Kasumi-1 (cell line): ENCODE measurements around the gene EFNA5.

Experiments used
- DNase-seq, 2 experiments: peaks; one replicate each; lab custom pipeline; 2025; lab: John Stamatoyannopoulos, UW

The EFNA5 gene

DNA sequence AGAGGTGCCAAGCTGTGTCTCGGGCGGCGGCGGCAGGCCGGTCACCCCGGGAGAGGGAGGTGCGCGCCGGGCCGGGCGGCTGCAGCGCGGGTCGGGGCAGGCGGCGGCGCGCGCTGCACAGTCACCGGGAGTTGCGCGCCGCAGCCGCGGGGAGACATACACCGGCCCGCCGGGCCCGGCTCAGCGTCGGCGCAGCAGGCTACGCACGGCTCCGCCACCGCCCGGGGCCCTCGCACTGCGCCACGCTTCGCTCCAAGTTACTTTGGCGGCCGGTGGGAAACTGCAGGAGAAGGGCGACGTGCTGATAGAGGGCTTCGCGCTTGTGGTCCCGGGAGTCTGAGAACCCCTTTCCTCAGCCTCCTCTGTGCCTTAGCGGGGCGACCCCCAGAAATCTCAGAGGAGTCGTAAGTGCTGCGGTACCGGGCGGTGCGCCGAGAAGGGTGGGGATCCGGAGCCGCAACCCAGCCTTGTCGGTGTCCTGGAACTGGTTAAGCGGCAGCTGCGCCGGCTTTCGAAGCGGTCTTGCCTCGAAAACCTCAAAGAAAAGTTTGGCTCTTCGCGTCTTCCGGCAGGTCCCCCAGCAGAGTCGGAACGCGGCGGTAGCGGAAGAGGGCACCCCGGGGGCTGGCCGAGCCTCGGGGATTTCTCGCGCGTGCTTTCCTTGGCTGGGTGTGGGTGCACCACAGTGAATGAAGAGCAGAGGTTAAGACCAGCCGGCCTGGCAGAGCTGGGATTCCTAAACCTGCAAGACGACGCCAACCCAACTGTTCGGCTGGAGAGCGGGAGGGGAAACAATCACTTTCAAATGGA is at the start of gene EFNA5:
Gene EFNA5 (minus strand): TSS at position 6 of the 810 bp plus-strand sequence.
- DNase-seq, result peak; percentile 32 to 44

DNA sequence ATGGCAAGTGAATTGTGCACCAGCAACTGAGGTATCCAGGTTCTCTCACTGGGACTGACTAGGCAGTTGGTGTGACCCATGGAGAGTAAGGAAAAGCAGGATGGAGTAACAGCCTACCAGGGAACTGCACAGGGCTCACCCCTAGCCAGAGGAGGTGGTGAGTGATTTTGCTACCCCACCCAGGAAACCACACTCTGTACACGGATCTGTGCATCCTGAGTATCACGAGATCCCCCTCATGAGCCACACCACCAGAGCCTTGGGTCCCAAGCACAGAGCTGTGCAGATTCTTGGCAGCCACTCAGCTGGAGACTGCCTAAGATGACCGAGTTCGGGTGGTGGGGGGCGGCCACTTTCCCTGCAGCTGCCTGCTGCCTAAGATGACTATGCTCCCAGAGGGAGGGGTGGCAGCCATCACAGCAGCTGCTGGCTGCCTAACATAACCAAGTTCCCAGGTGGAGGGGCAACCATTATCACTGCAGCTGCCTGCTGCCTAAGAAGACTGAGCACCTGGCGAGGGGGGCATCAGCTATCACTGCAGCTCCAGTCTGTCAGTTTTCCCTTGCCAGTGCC is 48.4 kb upstream of the EFNA5 start:
- no peak for DNase-seq

DNA sequence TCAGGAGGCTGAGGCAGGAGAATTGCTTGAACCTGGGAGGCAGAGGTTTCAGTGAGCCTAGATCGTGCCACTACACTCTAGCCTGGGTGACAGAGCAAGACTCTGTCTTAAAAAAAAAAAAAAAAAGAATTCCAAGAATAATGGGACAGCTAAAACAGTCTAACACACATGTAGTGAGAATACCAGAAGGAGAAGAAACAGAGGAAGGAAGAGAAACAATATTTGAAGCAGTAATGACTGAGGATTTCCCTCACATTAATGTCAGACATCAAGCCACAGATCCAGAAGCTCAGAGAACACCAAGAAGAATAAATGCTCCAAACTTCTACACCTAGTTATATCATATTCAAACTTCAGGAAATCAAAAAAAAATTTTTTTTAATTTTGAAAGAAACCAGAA is 47.1 kb upstream of the EFNA5 start:
- DNase-seq, result no peak

DNA sequence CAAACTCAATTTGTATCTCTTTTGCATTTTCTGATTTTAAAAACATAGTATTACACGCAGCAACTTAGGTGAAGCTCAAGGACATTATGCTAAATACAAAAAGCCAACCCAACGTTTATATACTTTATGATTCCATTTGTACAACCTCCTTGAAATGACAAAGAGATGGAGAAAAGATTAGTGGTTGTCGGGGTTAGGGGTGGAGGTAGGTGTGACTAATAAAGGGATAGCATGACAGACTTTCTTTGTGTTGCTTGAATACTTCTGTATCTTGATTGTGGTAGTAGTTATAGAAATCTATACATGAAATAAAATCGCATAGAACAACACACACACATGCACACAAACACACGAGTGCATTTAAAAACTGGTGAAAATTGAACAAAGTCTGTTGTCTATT is 42.5 kb upstream of the EFNA5 start:
- no peak for DNase-seq

DNA sequence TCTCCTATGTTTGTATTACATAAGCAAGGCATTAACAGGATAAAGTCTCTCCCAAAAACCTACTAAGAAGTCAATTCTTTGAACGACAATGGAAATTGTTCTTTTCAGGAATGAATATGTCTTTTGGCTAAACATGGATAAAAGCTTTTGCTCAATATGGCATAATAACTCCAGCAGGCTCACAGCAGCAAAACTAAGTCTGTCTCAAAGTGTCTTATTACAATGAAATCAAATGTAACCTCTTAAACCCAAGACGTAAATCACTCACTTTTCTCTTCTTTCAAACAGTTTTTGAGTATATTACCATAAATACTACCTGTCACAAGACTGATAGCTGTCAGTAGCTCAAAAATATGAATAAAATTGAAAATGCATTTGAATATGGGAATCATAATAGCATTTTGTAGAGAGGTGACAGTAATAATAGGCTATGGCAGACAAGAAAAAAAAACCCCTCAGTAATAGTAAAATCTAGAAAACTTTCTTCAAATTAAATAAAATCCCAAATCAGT is 41.7 kb upstream of the EFNA5 start:
- no peak for DNase-seq

DNA sequence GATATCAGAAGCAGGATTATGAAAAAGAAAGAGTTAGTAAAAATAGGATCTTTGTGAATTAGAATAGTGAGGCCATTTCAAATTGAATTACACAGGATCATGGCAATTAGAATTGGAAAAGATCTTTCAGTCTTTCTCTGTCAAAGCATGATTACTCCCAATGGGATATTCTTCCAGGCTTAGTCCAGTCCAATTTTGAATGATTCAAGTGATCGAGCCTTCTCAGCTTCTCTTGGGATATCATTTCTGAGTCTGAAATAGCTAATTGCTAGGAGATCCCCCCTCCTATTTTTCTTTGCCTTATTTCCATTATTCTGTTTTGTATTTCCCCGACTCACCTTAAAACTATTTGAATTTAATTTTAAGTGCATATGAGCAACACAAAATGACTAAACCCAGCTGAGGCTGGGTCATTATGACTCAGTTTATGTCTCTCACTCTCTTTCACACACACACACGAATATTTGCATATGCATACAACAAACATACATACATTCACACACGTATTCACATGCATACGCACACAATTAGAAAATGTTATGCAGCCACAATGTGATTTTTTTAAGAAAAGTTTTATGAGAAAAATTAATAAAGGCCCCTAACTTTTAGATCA is 34.8 kb upstream of the EFNA5 start:
- no peak for DNase-seq

DNA sequence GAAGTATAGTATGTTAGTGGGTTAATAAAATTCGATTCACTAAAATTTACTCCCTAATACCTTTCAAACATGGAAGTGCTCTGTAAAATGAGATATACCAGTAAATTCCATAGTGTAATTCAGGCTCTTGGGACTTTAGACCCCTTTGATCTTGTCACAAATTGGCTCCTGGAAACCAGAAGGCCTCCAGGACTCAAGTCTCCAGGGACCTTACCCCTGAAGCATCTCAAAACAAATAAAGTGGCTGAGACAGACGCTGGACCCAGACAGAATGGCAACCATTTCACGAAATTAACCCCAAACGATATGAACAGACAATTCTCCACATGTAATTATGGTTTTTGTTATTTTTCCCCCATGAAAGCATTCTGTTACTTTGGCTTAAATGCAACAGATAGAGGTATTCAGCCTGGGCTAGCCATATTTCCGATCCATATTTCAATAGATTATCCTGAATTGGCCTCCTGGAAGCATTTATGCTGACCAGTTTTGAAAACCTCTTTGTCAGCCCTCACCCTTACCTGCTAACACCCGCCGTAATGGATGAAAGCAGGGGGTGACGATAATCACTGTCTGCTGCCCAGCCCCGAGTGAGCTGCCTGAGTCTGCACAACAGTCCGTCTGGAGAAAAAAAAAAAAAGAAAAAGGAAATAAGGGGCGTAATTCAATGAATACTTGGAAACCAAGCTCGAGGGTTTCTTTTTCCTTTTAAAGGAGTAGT is 34.1 kb upstream of the EFNA5 start:
- no peak for DNase-seq

DNA sequence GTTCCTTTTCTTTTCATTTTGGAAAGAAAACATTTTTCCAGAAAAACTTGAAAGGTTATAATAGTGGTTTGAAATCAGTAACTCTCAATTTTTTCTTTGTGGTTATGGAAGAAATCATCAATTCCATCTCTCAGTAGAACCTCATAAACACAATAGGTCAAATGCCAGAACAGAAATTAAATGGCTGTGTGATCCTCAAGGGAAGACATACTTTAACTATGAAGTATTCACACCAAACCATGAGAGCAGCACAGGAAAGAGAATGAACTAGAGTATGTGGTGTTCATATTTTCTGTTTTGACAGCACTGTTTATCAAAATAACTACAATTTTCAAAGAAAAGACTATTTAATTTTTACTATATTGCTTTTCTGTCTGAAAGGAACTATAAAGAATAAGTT is 29.7 kb upstream of the EFNA5 start:
- no peak for DNase-seq

DNA sequence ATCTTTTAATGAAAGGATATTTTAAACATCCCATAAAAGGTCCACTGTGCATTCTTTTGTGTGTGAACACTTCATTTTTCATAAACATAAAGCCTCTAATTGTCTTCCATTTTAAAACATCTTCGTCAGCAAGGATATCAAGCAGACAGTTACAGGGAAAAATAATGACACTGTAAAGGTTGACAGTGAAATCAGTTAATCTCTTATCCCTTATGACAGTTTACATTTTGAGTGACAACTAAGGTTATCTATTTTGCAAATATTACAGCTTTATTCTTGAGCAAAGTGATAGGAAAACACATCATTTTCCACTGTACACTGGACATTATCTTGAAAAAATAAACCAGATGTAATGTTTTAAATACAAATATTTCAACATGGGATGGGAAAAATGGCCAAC is 28.7 kb upstream of the EFNA5 start:
- no peak for DNase-seq

DNA sequence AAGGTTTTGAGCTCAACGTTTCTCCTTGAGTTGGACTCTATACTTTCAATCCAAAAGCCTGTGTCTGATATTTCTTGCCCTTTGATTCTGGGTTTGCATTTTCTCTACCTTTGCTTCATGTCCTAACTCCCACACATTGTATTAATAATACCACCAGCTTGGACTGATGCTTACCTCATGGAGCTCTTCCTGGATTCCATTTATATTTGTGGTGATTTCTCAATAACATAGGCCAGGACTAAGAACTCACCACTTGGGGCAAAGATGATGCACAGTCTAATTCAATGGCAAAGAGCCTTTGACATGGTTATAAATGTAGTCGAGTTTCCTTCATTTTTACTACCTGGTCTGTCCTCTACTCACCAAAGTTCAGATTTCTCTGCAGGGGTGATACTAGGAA is 27.5 kb upstream of the EFNA5 start:
- DNase-seq, result no peak

DNA sequence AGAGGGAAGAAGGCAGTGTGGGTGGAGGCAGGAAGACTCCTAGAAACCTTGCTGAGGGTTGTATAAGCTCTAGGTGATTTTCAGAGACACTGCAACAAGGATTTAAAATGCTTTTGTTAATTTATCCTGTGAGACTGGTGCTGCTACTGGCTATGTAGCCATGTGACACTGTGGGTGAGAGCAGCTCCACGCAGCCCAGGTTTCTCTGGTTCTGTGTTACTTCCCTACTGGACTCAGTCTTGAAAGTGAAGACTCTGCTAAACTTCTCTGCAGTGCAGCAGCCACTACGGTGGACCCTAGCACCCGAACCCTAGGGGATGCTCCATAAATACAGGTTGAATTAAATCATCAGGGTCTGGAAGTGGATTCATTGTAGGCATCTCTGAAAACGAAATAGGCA is 25.8 kb upstream of the EFNA5 start:
- no peak for DNase-seq

DNA sequence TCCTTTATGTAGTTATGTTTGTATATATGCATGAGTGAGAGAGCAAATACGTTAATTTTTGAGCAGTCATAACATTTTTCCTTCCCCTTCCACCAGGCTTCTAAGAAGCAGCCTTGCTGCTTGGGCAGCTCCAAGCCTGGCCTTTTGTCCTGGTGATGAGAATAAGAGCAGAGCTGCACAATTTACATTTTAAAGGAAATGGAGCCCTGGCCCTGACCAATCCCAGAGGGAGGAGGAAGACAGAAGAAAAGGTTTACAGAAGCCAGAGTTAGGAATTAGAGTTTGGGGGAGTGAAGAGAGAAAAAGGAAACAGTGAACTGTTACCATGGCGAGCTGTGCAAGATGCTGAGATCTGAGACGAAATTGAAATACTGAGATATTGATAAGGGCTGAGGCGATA is 25.3 kb upstream of the EFNA5 start:
- no peak for DNase-seq

DNA sequence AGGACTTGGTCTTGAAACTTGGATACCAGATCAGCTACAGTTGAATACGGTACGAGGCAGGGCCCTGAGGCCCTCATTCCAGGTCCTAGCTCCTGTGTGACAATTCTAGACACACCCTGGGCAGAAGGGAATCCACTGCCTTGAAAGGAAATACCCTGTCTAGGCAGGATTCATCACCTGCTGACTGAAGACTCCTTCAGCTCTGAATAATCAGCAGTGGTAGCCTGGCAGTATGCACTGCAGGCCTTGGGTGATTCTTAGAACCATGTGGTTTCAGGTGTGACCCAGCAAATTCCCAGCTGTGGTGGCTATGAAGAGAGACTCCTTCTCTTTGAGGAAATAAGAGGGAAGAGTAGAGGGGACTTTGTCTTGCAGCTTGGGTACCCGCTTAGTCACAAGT is 17.2 kb upstream of the EFNA5 start:
- DNase-seq, result no peak

DNA sequence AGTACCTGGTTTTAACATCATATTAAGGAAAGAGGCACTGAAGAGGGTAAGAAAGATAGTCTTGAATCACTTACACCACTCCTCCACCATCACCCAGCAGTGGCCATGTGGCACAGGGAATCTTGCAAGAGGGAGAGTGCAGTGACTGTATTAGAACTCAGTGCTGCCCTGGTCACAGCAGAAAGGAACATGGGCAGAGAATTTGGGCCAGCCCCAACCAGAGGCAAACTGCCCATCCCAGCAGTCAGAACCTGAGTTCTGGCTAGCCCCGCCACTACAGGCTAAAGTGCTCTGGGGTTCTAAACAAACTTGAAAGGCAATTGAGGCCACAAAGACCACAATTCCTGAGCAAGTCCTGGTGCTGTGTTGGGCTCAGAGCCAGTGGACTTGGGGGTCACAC is 16.7 kb upstream of the EFNA5 start:
- DNase-seq, result no peak

DNA sequence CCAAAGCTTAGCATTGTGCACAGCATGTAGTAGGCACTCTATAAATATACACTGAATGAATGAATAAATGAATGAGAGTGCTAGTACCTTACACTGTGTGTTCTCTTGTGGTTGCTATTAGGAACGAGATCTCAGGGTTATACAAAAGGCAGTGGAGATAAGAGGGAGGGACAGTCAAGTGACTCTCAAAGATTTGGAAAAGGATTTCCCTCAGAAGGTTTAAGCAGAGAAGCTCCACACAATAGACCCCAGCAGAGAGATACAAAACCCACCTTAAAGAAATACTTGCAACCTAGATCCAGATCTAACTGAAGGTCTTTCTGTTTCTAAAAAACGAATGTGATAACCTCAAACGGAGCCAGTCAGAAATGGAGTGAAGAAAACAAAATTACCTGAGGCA is 11.8 kb upstream of the EFNA5 start:
- DNase-seq, result no peak

DNA sequence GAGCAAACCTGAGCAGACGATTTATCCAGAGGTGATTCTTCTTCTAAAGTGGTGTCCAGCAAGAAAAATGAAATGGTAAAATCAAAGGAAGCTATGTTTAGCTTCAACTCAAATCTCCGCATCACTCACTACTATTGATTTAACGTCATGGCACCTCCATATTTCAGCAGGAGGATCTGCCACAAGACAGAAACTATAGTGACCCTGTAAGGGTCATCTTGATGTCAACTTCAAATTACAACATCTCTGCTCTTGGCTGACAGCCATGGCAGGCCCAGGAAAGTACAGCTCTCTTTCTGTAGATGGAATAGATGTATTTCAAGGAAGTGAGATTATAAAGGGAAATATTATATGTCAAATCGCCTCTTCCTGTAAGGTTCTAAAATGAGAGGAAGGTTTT is 10.1 kb upstream of the EFNA5 start:
- DNase-seq, result no peak

DNA sequence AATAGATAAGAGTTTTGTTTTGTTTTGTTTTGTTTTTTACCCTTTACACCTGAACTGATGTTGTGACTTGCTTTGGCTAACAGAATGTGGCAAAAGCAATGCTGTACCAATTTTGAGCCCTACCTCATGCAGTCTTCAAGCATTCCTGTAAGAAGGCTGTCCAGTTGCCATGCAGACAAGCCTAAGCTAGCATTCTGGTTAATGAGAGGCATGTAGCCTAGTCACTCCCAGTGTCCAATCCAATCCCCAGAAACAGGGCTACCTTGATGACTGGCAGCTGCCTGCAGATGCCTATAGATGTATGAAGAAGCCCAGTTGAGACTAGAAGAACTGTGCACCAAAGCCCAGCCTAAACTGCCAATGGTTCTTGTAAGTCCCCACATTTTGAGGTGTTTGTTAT is 9.4 kb upstream of the EFNA5 start:
- no peak for DNase-seq

DNA sequence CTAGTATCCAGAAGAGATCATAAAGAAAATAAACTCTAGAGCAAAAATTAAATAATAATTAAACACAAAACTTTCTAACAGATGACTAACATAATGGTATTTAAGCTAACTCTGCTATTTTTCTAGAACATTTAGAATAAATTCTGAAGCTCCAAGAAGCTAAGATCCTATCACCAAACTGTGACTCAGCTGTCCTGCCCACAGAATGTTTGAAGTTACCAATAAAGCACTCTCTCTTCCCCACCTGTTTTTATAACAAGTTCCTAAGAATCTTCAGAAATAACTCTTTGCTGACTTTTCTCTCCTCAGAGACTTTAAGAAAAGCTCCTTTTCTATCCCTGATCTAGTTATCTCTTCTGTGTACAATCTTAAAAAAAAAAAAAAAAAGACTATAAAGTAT is 6.0 kb upstream of the EFNA5 start:
- no peak for DNase-seq

DNA sequence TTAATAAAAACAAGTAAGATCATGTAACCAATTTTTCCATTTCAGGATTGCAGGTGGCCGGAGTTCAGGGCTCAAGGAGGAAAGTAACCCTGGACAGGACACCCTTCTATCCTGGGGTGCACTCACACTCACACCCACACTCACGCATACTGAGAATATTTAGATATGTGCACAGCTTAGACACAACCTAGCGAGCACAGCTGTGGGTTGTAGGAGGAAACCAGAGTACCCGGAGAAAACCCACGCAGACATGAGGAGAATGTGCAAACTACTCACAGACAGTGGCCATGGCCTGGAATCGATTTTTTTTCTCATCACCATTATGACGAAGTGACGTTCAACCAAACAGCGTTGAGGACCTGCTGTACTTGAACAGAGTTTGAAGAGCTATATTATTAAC is 4.5 kb upstream of the EFNA5 start:
- DNase-seq, result no peak

DNA sequence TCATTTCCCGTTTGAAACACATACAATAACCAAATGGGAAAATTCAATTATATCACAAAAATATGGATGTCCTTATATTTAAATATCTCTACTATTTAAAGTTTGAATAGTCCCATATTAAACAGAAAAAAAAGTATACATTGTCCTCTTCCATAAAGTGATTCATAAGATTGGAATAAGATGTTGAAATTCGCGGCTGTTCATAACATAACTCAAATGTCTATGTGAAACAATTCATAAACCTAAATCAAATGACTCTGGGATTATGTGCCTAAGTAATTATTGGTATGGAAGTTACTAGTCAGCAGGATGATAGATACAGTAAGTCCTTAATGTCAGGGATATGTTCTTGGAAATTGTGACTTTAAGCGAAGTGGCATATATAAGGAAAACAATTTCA is 3.9 kb upstream of the EFNA5 start:
- no peak for DNase-seq

DNA sequence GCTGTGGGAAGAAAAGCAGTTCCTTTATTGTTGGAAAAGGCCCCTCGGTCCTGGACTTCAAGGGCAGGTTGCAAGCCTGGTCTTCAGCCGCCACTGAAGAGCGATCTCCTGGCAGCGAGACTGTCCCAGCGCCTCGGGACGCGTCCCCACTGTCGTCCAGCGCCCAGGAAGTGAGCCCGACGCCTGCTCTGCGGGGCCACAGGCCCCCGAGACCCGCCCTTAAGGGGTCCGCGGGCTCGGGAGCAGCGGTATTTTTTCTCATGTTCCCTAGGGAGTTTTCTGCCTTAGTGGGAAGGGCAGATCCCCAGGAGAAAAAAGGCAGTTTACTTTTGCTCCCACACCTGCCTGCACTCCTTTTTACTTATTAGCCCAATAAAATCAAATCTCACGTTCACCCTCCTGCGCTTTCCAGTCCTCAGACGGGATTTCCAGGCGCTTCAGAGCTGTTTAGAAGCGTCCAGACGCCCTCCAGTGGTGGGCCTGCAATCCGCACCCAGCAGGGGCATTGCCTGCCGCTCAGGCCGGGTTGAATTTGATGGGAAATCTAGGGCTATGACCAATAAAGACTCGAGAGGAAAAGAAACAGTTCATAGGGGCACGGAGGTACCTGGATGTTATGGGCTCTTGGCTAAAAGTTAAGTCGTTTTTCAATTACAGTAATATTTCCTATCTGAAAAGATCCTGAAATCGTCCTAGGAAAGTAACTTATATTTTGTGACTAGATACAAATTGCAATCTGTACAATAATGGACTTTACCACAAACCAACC is 2.8 kb upstream of the EFNA5 start:
- peak; percentile 73 to 74 for DNase-seq

DNA sequence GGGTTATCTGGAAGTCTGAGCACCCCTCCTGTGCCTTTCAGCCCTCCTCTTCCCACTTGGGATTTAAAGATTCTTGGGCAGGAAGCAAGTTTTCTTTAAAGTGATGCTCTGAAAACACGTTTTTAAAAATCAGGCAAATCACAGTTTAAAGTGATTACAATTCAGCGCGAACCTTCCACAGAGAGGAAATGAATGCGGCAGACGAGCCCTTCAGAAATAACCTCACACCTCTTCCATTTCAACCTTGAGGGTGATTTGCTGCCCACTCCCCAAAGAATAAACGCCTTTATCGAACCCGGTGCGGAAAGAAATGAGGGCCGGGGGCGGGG is 2.3 kb upstream of the EFNA5 start:
- DNase-seq, result peak in 1 of 2 experiments; percentile 42
